Measurements from ENCODE around the gene PRKG1.

GRCh38 chr10:52232561-52233350 lies 1158.5 kb downstream of the PRKG1 start:
- TF ChIP-seq CTCF (IDR thresholded peaks at IDR 0.05): no peak
- TF ChIP-seq POLR2AphosphoS5 (IDR thresholded peaks at IDR 0.05): no peak
- no peak for TF ChIP-seq POLR2A (IDR thresholded peaks at IDR 0.05)
- TF ChIP-seq EP300 (IDR thresholded peaks at IDR 0.05): no peak
